H1 (cell line): ENCODE measurements around the gene RAMP1. TPM values are rescaled to one million over a fixed set of nuclear protein-coding genes. Genes with fewer than 3 reads are reported as not detected.
A peak's percentile ranks its signal among the peaks of the same experiment; 100 is the strongest.

Experiments
- CTCF ChIA-PET: fragments of 300-600 bp; sonication (Branson Sonifier 250); formaldehyde crosslinking; loops from one replicate; lab custom pipeline; 2021; ENCODE audit not compliant: partially characterized antibody; lab: Charles Lee
- POLR2A ChIA-PET: fragments of 300-600 bp; sonication (Branson Sonifier 250); formaldehyde crosslinking; loops from one replicate; lab custom pipeline; 2021; ENCODE audit warnings: inconsistent platforms; ENCODE audit not compliant: partially characterized antibody; lab: Charles Lee
- DNase-seq, 2 experiments: peaks; one replicate each; pipeline versions ENCODE4 v3.0.0 to v3.0.0-alpha.2; 2010 to 2022; ENCODE audit warnings: low spot score in 2 of 2, low read depth in 1 of 2, mixed read lengths in 1 of 2
- FAIRE-seq: peaks from 2 replicates; lab custom pipeline; 2011; peaks lifted over from hg19 to GRCh38; lab: Jason Lieb, UNC
- H2AFZ ChIP-seq: 2 replicates; pipeline ENCODE4 v1.8.1; 2012; ENCODE audit warnings: low read length, inconsistent platforms
- H2AK5ac ChIP-seq: 2 replicates; pipeline ENCODE4 v1.6.1; 2013; ENCODE audit warnings: low read depth, low read length
- H2BK120ac ChIP-seq: replicated peaks from 2 replicates; pipeline ENCODE3; 2013; ENCODE audit warnings: low read depth, low read length, inconsistent platforms
- H2BK12ac ChIP-seq: 2 replicates; pipeline ENCODE4 v1.6.1; 2013; ENCODE audit warnings: low read depth, low read length
- H2BK15ac ChIP-seq: 2 replicates; pipeline ENCODE4 v1.6.1; 2013; ENCODE audit warnings: low read length
- H2BK20ac ChIP-seq: 2 replicates; pipeline ENCODE4 v1.6.1; 2013; ENCODE audit warnings: low read length
- H2BK5ac ChIP-seq: 2 replicates; pipeline ENCODE4 v1.6.1; 2013; ENCODE audit warnings: low read depth, low read length
- H3K14ac ChIP-seq: 2 replicates; pipeline ENCODE4 v1.6.1; 2013; ENCODE audit warnings: inconsistent platforms; ENCODE audit not compliant: insufficient read length
- H3K18ac ChIP-seq: 2 replicates; pipeline ENCODE4 v1.6.1; 2013; ENCODE audit warnings: low read length; ENCODE audit errors: extremely low read depth
- H3K23ac ChIP-seq: 2 replicates; pipeline ENCODE4 v1.6.1; 2013; ENCODE audit warnings: inconsistent platforms; ENCODE audit not compliant: insufficient read length
- H3K23me2 ChIP-seq: 2 replicates; pipeline ENCODE4 v1.6.1; 2013; ENCODE audit warnings: low read depth, low read length
- H3K27ac ChIP-seq: 2 replicates; pipeline ENCODE4 v1.6.1; 2011; ENCODE audit warnings: low read depth, low read length, inconsistent platforms
- H3K27me3 ChIP-seq, 4 experiments: replicated peaks in 1 of 4; 1 replicate in 1 of 4; 2 replicates in 3 of 4; pipeline versions ENCODE4 v1.6.1 to v1.8.1; 2011 to 2013; ENCODE audit warnings: low read length in 3 of 4, mild to moderate bottlenecking in 3 of 4, inconsistent platforms in 2 of 4, mixed read lengths in 2 of 4, moderate library complexity in 1 of 4; ENCODE audit not compliant: control insufficient read depth in 3 of 4, insufficient read depth in 3 of 4; ENCODE audit errors: extremely low read depth in 1 of 4
- H3K36me3 ChIP-seq, 4 experiments: 2 replicates each; pipeline versions ENCODE4 v1.6.1 to v1.8.1; 2011 to 2013; ENCODE audit warnings: mild to moderate bottlenecking in 4 of 4, low read length in 3 of 4, moderate library complexity in 2 of 4, control low read depth in 1 of 4, inconsistent platforms in 1 of 4; ENCODE audit not compliant: insufficient read depth in 4 of 4, control insufficient read depth in 2 of 4
- H3K4ac ChIP-seq: replicated peaks from 2 replicates; pipeline ENCODE3; 2013; ENCODE audit warnings: low read length, low read depth, mixed read lengths, inconsistent platforms; ENCODE audit not compliant: insufficient read length
- H3K4me1 ChIP-seq, 4 experiments: replicated peaks in 1 of 4; 1 replicate in 1 of 4; 2 replicates in 3 of 4; pipeline versions ENCODE4 v1.6.1 to v1.8.1; 2011 to 2013; ENCODE audit warnings: low read length in 3 of 4, inconsistent platforms in 2 of 4, mixed read lengths in 1 of 4; ENCODE audit not compliant: insufficient read depth in 4 of 4, control insufficient read depth in 3 of 4
- H3K4me2 ChIP-seq, 2 experiments: 2 replicates each; pipeline versions ENCODE4 v1.6.1 to v1.8.1; 2011 to 2013; ENCODE audit warnings: low read depth in 2 of 2, low read length in 2 of 2, control low read depth in 1 of 2, inconsistent platforms in 1 of 2, mild to moderate bottlenecking in 1 of 2; ENCODE audit not compliant: insufficient read depth in 1 of 2
- H3K4me3 ChIP-seq, 4 experiments: fragments of 200-600, 300-600 bp in 1 of 4; sonication (generic), shearing (Covaris generic), sonication (Bioruptor Twin) in 1 of 4; 2 replicates each; pipeline versions ENCODE4 v1.5.1 to v1.8.1; 2011 to 2016; ENCODE audit warnings: low read length in 4 of 4, low read depth in 3 of 4, control low read depth in 2 of 4, inconsistent platforms in 2 of 4, mild to moderate bottlenecking in 2 of 4, mixed read lengths in 1 of 4, moderate library complexity in 1 of 4; ENCODE audit not compliant: insufficient read depth in 2 of 4; ENCODE audit errors: extremely low read depth in 1 of 4
- H3K56ac ChIP-seq: replicated peaks from 2 replicates; pipeline ENCODE3; 2013; ENCODE audit warnings: low read depth, mild to moderate bottlenecking, mixed read lengths, low read length, inconsistent platforms; ENCODE audit not compliant: insufficient read length
- H3K79me1 ChIP-seq: 2 replicates; pipeline ENCODE4 v1.6.1; 2013; ENCODE audit warnings: low read depth, low read length, control low read depth
- H3K79me2 ChIP-seq, 2 experiments: 2 replicates each; pipeline versions ENCODE4 v1.6.1 to v1.8.1; 2012 to 2013; ENCODE audit warnings: low read length in 2 of 2, mild to moderate bottlenecking in 2 of 2, inconsistent platforms in 1 of 2; ENCODE audit not compliant: insufficient read depth in 2 of 2, control insufficient read depth in 1 of 2
- H3K9ac ChIP-seq, 4 experiments: replicated peaks in 1 of 4; 1 replicate in 1 of 4; 2 replicates in 3 of 4; pipeline versions ENCODE4 v1.6.1 to v1.8.1; 2011 to 2013; ENCODE audit warnings: low read depth in 3 of 4, low read length in 3 of 4, control low read depth in 2 of 4, mild to moderate bottlenecking in 2 of 4, moderate library complexity in 2 of 4, inconsistent platforms in 1 of 4; ENCODE audit errors: extremely low read depth in 1 of 4
- H3K9me3 ChIP-seq, 2 experiments: 2 replicates each; pipeline versions ENCODE4 v1.6.1 to v1.8.1; 2012 to 2013; ENCODE audit warnings: mild to moderate bottlenecking in 2 of 2, moderate library complexity in 2 of 2, control low read depth in 1 of 2, inconsistent platforms in 1 of 2, low read depth in 1 of 2, low read length in 1 of 2, mixed read lengths in 1 of 2; ENCODE audit not compliant: insufficient read depth in 2 of 2
- H4K20me1 ChIP-seq, 2 experiments: replicated peaks in 1 of 2; 2 replicates each; pipeline versions ENCODE3 to v1.8.1; 2011 to 2013; ENCODE audit warnings: inconsistent platforms in 2 of 2, low read length in 2 of 2, mild to moderate bottlenecking in 1 of 2; ENCODE audit not compliant: insufficient read depth in 2 of 2, control insufficient read depth in 1 of 2
- H4K5ac ChIP-seq: 2 replicates; pipeline ENCODE4 v1.6.1; 2013; ENCODE audit warnings: low read length, low read depth, mixed read lengths, inconsistent platforms; ENCODE audit not compliant: insufficient read length
- H4K8ac ChIP-seq: 2 replicates; pipeline ENCODE4 v1.8.0; 2013; ENCODE audit warnings: mild to moderate bottlenecking, moderate library complexity, low read length, inconsistent platforms; ENCODE audit not compliant: insufficient read depth; ENCODE audit errors: extremely low read depth
- H4K91ac ChIP-seq: replicated peaks from 2 replicates; pipeline ENCODE3; 2013; ENCODE audit warnings: low read length, mixed read lengths, inconsistent platforms; ENCODE audit not compliant: insufficient read length
- ASH2L ChIP-seq: fragments of 200-600, 300-600 bp; sonication (generic); IDR thresholded peaks from one replicate; pipeline ENCODE4 v1.7.1; 2017; ENCODE audit warnings: low read length
- BRCA1 ChIP-seq: IDR thresholded peaks from 2 replicates; pipeline ENCODE4 v1.6.1; 2012; ENCODE audit warnings: low read depth, low read length, improper control_type of control experiment
- CBX5 ChIP-seq: fragments of 300-800, 300-1000 bp; sonication (generic); IDR thresholded peaks from 2 replicates; pipeline ENCODE4 v1.7.1; 2016; ENCODE audit warnings: antibody characterized with exemption, low read length, low read depth
- CBX8 ChIP-seq: fragments of 300-800, 300-1000 bp; sonication (generic); IDR thresholded peaks from 2 replicates; pipeline ENCODE4 v1.7.1; 2016; ENCODE audit warnings: low read depth, low read length, borderline replicate concordance
- KDM5A ChIP-seq: fragments of 200-600 bp; IDR thresholded peaks from 2 replicates; pipeline ENCODE4 v1.7.1; 2012; ENCODE audit warnings: mild to moderate bottlenecking, low read length, inconsistent platforms, mixed read lengths
- MAFK ChIP-seq: IDR thresholded peaks from 2 replicates; pipeline ENCODE4 v1.6.1; 2012; ENCODE audit warnings: low read depth, mild to moderate bottlenecking, improper control_type of control experiment, low read length
- NANOG ChIP-seq: IDR thresholded peaks from 2 replicates; pipeline ENCODE4 v1.6.1; 2011; ENCODE audit warnings: low read length, low read depth, mild to moderate bottlenecking, inconsistent platforms; ENCODE audit not compliant: insufficient read depth, poor library complexity, severe bottlenecking
- POLR2AphosphoS5 ChIP-seq: IDR thresholded peaks from 2 replicates; pipeline ENCODE4 v1.6.1; 2011; ENCODE audit warnings: low read depth, low read length
- POU5F1 ChIP-seq: IDR thresholded peaks from 2 replicates; pipeline ENCODE4 v1.6.1; 2011; ENCODE audit warnings: low read depth, mild to moderate bottlenecking, low read length, moderate library complexity
- WGBS, 2 experiments: shearing (Covaris generic) in 1 of 2; methylation state at CpG; one replicate each; pipeline versions ENCODE4 v1.1.6 to v1.1.7; 2013 to 2015; ENCODE audit warnings: low lambda C conversion rate in 2 of 2, mixed read lengths in 2 of 2, inconsistent platforms in 1 of 2, low coverage in 1 of 2, missing lambda C conversion rate in 1 of 2; ENCODE audit not compliant: insufficient replicate concordance in 2 of 2, insufficient coverage in 1 of 2, insufficient read length in 1 of 2; ENCODE audit errors: extremely low coverage in 1 of 2, missing lambda C conversion rate in 1 of 2; 5-methylcytosine and 5-hydroxymethylcytosine counted together
- polyA plus RNA-seq, 7 experiments: library from polyadenylated mRNA; depleted of rRNA in 3 of 7; stranded (reverse) in 5 of 7; unstranded in 2 of 7; fragments of >200 nt in 5 of 7; fragments of 200-250 nt in 2 of 7; gene quantifications; 1 replicate in 5 of 7; 2 replicates in 1 of 7; 4 replicates in 1 of 7; pipeline versions ENCODE4 v1.2.1 to v1.2.3, GENCODE V29; 2011 to 2013; ENCODE audit warnings: missing spikeins in 2 of 7, mixed read lengths in 2 of 7
- total RNA-seq: library from RNA; stranded (reverse); fragmentation: NEBNext Ultra II Directional; extraction: Animal tissue kit (Norgen Biotek cat#: 25700); gene quantifications from 2 replicates; pipeline ENCODE4 v1.2.1, GENCODE V29; 2021
- TF ChIP-seq, protein P1 (sequence below): IDR thresholded peaks from 2 replicates; pipeline ENCODE4 v1.6.1; 2011; ENCODE audit warnings: low read depth, mild to moderate bottlenecking, low read length; ENCODE audit not compliant: insufficient read depth

Gene RAMP1
- total and polyA plus RNA-seq, 2 of the 8 experiments (the other 6 are each of a cell fraction or from before 2014, with no cell fraction given): 0.65 to 4.3 TPM

DNA sequence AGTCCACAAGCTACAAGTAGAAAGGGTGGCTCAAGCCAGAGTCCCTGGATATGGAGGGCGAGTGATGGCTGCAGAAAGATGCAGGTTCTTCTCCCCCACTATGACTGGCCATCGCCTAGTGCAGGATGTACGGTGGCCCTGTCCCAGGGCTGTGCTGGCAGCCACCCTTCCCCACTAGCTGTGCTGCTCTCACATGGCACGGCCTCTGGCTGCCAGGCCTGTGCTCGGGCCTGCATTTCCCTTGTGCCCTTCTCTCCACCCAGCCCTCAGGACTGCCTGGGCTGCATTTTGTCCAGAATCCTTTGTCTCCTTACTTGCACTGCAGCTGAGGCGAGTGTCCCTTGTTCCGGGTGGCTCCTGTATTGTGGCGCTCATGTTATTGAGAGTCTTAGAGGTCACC is 1.6 kb upstream of the RAMP1 start:
- H3K14ac ChIP-seq: no peak overlapping the region
- POLR2A ChIA-PET: interaction anchor here (0.7 kb wide), 1 partner anchor 203 kb away, joined by 3 read pairs; the partner anchor contains the start of gene SCLY
- H3K18ac ChIP-seq: no peak overlapping the region
- H2BK12ac ChIP-seq: no peak overlapping the region
- no peak overlapping the region for H2BK5ac ChIP-seq
- H3K79me2 ChIP-seq: no peaks in the 10 kb centered on the region
- no peak overlapping the region for H2AK5ac ChIP-seq
- H3K4ac ChIP-seq: no peak overlapping the region
- peaks cover 9 to 32% (median 23%) of the 10 kb centered on the region in 4 experiments for H3K27me3 ChIP-seq
- no peaks in the 10 kb centered on the region for H3K9me3 ChIP-seq
- H3K4me2 ChIP-seq: no peak overlapping the region
- H4K5ac ChIP-seq: no peak overlapping the region
- H3K23me2 ChIP-seq: peaks cover 8% of the 10 kb centered on the region; the same call in 1 of the 2 replicates
- no peaks in the 10 kb centered on the region for H3K79me1 ChIP-seq
- WGBS, 2 experiments: 71% methylated on average over 8 of the region's 8 CpGs; no CpG with 5 or more reads in 1 of the 2 experiments
- FAIRE-seq (no peak), DNase-seq (no peak)
- H4K20me1 ChIP-seq: no peaks in the 10 kb centered on the region
- peaks cover 0 to 10% (median 4%) of the 10 kb centered on the region in 4 experiments; a peak in 6 of 7 replicates for H3K4me1 ChIP-seq
- H3K4me3 ChIP-seq: no peak overlapping the region
- no peak overlapping the region for H2BK20ac ChIP-seq
- no peak overlapping the region for H2BK15ac ChIP-seq
- no peak overlapping the region for H3K27ac ChIP-seq
- no peak overlapping the region for H2AFZ ChIP-seq
- TF ChIP-seq BRCA1 (no peak), POLR2AphosphoS5 (no peak), KDM5A (no peak), MAFK (no peak), NANOG (no peak), CBX8 (no peak), CBX5 (no peak), ASH2L (no peak), POU5F1 (no peak)
- TF ChIP-seq, protein P1, sequence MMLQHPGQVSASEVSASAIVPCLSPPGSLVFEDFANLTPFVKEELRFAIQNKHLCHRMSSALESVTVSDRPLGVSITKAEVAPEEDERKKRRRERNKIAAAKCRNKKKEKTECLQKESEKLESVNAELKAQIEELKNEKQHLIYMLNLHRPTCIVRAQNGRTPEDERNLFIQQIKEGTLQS: no peak
- H4K91ac ChIP-seq: peak overlapping the region; percentile 32
- H3K56ac ChIP-seq: no peak overlapping the region
- no peak overlapping the region for H3K23ac ChIP-seq
- H3K9ac ChIP-seq: no peak overlapping the region
- H2BK120ac ChIP-seq: no peak overlapping the region
- H3K36me3 ChIP-seq: no peaks in the 10 kb centered on the region
- H4K8ac ChIP-seq: no peak overlapping the region
- CTCF ChIA-PET: interaction anchor here (0.6 to 1.8 kb wide), 18 partner anchors 9 to 281 kb away, joined by 3 to 12 read pairs (median 3); partner anchors contain the start of genes ESPNL and KLHL30
